H9 (cell line): ENCODE results near the gene FXYD1. TPM values are rescaled to one million over a fixed set of nuclear protein-coding genes. Genes with fewer than 3 reads are reported as not detected.

Experiments used
- DNase-seq: peaks from one replicate; pipeline ENCODE4 v3.0.0-alpha.2; 2017
- H2AFZ ChIP-seq: one replicate; pipeline ENCODE4 v1.6.1; 2013; ENCODE audit warnings: mild to moderate bottlenecking, low read length, control low read depth, moderate library complexity
- H2AK5ac ChIP-seq: 2 replicates; pipeline ENCODE4 v1.6.1; 2013; ENCODE audit warnings: low read length, control low read depth, mixed read lengths; ENCODE audit not compliant: insufficient read length
- H2BK120ac ChIP-seq: one replicate; pipeline ENCODE4 v1.6.1; 2013; ENCODE audit warnings: low read depth, mild to moderate bottlenecking, low read length, control low read depth, inconsistent platforms; ENCODE audit not compliant: poor library complexity, severe bottlenecking
- H2BK12ac ChIP-seq: 2 replicates; pipeline ENCODE4 v1.6.1; 2013; ENCODE audit warnings: low read length, control low read depth, mixed read lengths, low read depth; ENCODE audit not compliant: insufficient read length
- H2BK15ac ChIP-seq: 2 replicates; pipeline ENCODE4 v1.6.1; 2013; ENCODE audit warnings: low read depth, low read length, control low read depth
- H2BK20ac ChIP-seq: one replicate; pipeline ENCODE4 v1.6.1; 2013; ENCODE audit warnings: low read depth, mild to moderate bottlenecking, low read length, control low read depth, inconsistent platforms; ENCODE audit not compliant: poor library complexity, severe bottlenecking
- H2BK5ac ChIP-seq: 2 replicates; pipeline ENCODE4 v1.6.1; 2013; ENCODE audit warnings: low read length, control low read depth, mixed read lengths; ENCODE audit not compliant: insufficient read length
- H3K14ac ChIP-seq: 2 replicates; pipeline ENCODE4 v1.6.1; 2013; ENCODE audit warnings: low read length, control low read depth; ENCODE audit not compliant: insufficient read depth
- H3K18ac ChIP-seq: 2 replicates; pipeline ENCODE4 v1.6.1; 2013; ENCODE audit warnings: low read depth, mild to moderate bottlenecking, mixed read lengths, low read length, control low read depth; ENCODE audit not compliant: insufficient read length
- H3K23ac ChIP-seq: 2 replicates; pipeline ENCODE4 v1.6.1; 2013; ENCODE audit warnings: low read length, control low read depth, mixed read lengths, low read depth; ENCODE audit not compliant: insufficient read length
- H3K23me2 ChIP-seq: 2 replicates; pipeline ENCODE4 v1.6.1; 2013; ENCODE audit warnings: low read depth, mild to moderate bottlenecking, mixed read lengths, low read length, control low read depth; ENCODE audit not compliant: insufficient read length, poor library complexity, severe bottlenecking
- H3K27ac ChIP-seq: 2 replicates; pipeline ENCODE4 v1.5.1; 2013; ENCODE audit warnings: low read length, control low read depth, mixed read lengths, low read depth; ENCODE audit not compliant: insufficient read length
- H3K27me3 ChIP-seq: 2 replicates; pipeline ENCODE4 v1.6.1; 2013; ENCODE audit warnings: low read length, control low read depth, inconsistent platforms; ENCODE audit not compliant: insufficient read depth
- H3K4ac ChIP-seq: 2 replicates; pipeline ENCODE4 v1.6.1; 2013; ENCODE audit warnings: low read depth, mild to moderate bottlenecking, control low read depth, inconsistent platforms, low read length, moderate library complexity
- H3K4me1 ChIP-seq: 2 replicates; pipeline ENCODE4 v1.6.1; 2013; ENCODE audit warnings: low read length, control low read depth, inconsistent platforms; ENCODE audit not compliant: insufficient read depth
- H3K4me2 ChIP-seq: 2 replicates; pipeline ENCODE4 v1.6.1; 2013; ENCODE audit warnings: low read length, control low read depth, mixed read lengths; ENCODE audit not compliant: insufficient read length, insufficient read depth
- H3K56ac ChIP-seq: 2 replicates; pipeline ENCODE4 v1.6.1; 2013; ENCODE audit warnings: low read depth, mild to moderate bottlenecking, mixed read lengths, low read length, control low read depth; ENCODE audit not compliant: insufficient read length
- H3K79me1 ChIP-seq: 2 replicates; pipeline ENCODE4 v1.6.1; 2013; ENCODE audit warnings: low read depth, mild to moderate bottlenecking, moderate library complexity, low read length, control low read depth, inconsistent platforms; ENCODE audit not compliant: insufficient read depth, poor library complexity, severe bottlenecking
- H3K79me2 ChIP-seq: 2 replicates; pipeline ENCODE4 v1.6.1; 2013; ENCODE audit warnings: low read length, control low read depth, inconsistent platforms; ENCODE audit not compliant: insufficient read depth
- H3K9ac ChIP-seq: 2 replicates; pipeline ENCODE4 v1.6.1; 2013; ENCODE audit warnings: low read length, control low read depth, mixed read lengths; ENCODE audit not compliant: insufficient read length; ENCODE audit errors: extremely low read depth
- H3K9me3 ChIP-seq: one replicate; pipeline ENCODE4 v1.6.1; 2013; ENCODE audit warnings: low read depth, low read length, inconsistent platforms; ENCODE audit not compliant: control insufficient read depth
- H3T11ph ChIP-seq: one replicate; pipeline ENCODE4 v1.6.1; 2013; ENCODE audit warnings: mild to moderate bottlenecking, low read length, control low read depth, inconsistent platforms
- H4K20me1 ChIP-seq: one replicate; pipeline ENCODE4 v1.6.1; 2013; ENCODE audit not compliant: control insufficient read depth, insufficient read length, insufficient read depth
- H4K5ac ChIP-seq: 2 replicates; pipeline ENCODE4 v1.6.1; 2013; ENCODE audit warnings: low read depth, mild to moderate bottlenecking, mixed read lengths, low read length, control low read depth; ENCODE audit not compliant: insufficient read length
- H4K8ac ChIP-seq: replicated peaks from 2 replicates; pipeline ENCODE4 v1.6.1; 2013; ENCODE audit warnings: low read length, control low read depth, mixed read lengths, low read depth; ENCODE audit not compliant: insufficient read length
- H4K91ac ChIP-seq: 2 replicates; pipeline ENCODE4 v1.6.1; 2013; ENCODE audit warnings: low read depth, mild to moderate bottlenecking, moderate library complexity, mixed read lengths, low read length, control low read depth; ENCODE audit not compliant: insufficient read length
- H3K27ac Mint-ChIP-seq, 3 experiments: 2 replicates in 2 of 3; 3 replicates in 1 of 3; pipeline ENCODE4 v1.8.0; 2020 to 2021; ENCODE audit warnings: mixed read lengths in 3 of 3, mild to moderate bottlenecking in 1 of 3, moderate library complexity in 1 of 3
- H3K27me3 Mint-ChIP-seq: 2 replicates; pipeline ENCODE4 v1.8.0; 2021; ENCODE audit warnings: low read depth, mild to moderate bottlenecking, moderate library complexity, mixed read lengths
- H3K36me3 Mint-ChIP-seq, 3 experiments: 2 replicates in 2 of 3; 3 replicates in 1 of 3; pipeline ENCODE4 v1.8.0; 2020 to 2021; ENCODE audit warnings: low read depth in 3 of 3, mixed read lengths in 3 of 3; ENCODE audit not compliant: insufficient read depth in 1 of 3
- H3K4me1 Mint-ChIP-seq, 2 experiments: 2 replicates each; pipeline ENCODE4 v1.8.0; 2020; ENCODE audit warnings: mixed read lengths in 2 of 2
- H3K4me3 Mint-ChIP-seq, 2 experiments: 2 replicates in 1 of 2; 3 replicates in 1 of 2; pipeline ENCODE4 v1.8.0; 2020 to 2021; ENCODE audit warnings: mild to moderate bottlenecking in 2 of 2, mixed read lengths in 2 of 2, moderate library complexity in 1 of 2
- H3K9me3 Mint-ChIP-seq, 2 experiments: 2 replicates in 1 of 2; 3 replicates in 1 of 2; pipeline ENCODE4 v1.8.0; 2020; ENCODE audit warnings: mild to moderate bottlenecking in 2 of 2, mixed read lengths in 2 of 2, moderate library complexity in 1 of 2
- WGBS: extraction: QIAGEN DNeasy Blood & Tissue Kit; methylation state at CpG from one replicate; pipeline ENCODE4 v1.1.7; 2013; ENCODE audit warnings: missing lambda C conversion rate, low lambda C conversion rate, mixed read lengths; ENCODE audit not compliant: insufficient read length; ENCODE audit errors: extremely low coverage; 5-methylcytosine and 5-hydroxymethylcytosine counted together
- total RNA-seq: library from RNA; stranded (reverse); gene quantifications from 2 replicates; pipeline ENCODE4 v1.2.1, GENCODE V29; 2021
- TF ChIP-seq, protein P1 (sequence below): fragments of 200-600 bp; sonication (generic); conservative IDR thresholded peaks from 3 replicates; pipeline ENCODE4 v1.8.0; 2021; ENCODE audit warnings: antibody characterized with exemption, mild to moderate bottlenecking

FXYD1 gene
- total RNA-seq, 1 experiment from 2014 or later, result 7.7 TPM

DNA sequence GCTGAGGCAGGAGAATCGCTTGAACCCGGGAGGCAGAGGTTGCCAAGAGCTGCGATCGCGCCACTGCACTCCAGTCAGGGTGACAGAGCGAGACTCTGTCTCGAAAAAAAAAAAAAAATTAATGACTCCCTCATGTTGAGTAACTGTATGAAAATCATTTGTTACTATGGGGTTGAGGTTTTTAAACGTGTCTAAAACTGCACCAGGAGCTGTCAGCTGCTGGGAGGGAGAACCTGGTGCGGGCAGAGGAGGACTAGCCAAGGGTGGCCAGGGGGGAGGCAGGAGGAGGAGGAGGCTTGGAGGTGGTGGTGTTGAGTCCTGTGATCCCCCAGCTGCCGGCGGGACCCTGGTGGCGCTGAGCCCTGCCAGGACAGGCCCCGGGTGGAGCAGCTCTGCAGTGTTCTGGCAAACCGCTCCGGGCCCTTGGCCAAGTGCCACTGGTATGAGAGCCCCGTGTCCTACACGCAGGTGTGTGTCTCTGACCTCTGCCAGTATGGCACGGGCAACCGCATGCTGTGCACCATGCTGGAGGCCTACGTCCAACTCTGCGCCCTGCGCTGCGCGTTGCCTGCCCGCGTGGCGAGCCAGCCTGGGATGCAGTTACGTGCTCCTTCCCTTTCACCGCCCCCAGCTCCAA lies 40.1 kb upstream of the FXYD1 start:
- H3K4ac ChIP-seq, result no peak overlapping the region
- TF ChIP-seq, protein P1, sequence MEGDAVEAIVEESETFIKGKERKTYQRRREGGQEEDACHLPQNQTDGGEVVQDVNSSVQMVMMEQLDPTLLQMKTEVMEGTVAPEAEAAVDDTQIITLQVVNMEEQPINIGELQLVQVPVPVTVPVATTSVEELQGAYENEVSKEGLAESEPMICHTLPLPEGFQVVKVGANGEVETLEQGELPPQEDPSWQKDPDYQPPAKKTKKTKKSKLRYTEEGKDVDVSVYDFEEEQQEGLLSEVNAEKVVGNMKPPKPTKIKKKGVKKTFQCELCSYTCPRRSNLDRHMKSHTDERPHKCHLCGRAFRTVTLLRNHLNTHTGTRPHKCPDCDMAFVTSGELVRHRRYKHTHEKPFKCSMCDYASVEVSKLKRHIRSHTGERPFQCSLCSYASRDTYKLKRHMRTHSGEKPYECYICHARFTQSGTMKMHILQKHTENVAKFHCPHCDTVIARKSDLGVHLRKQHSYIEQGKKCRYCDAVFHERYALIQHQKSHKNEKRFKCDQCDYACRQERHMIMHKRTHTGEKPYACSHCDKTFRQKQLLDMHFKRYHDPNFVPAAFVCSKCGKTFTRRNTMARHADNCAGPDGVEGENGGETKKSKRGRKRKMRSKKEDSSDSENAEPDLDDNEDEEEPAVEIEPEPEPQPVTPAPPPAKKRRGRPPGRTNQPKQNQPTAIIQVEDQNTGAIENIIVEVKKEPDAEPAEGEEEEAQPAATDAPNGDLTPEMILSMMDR, result no peak
- H3T11ph ChIP-seq, result no peak overlapping the region
- Mint-ChIP-seq H3K4me1 (peaks cover 13% of the 10 kb centered on the region in 2 experiments), H3K4me3 (no peak overlapping the region), H3K27ac (no peak overlapping the region; a peak in 1 of 7 replicates), H3K27me3 (peaks cover 3% of the 10 kb centered on the region), H3K9me3 (no peaks in the 10 kb centered on the region), H3K36me3 (no peaks in the 10 kb centered on the region)
- no peaks in the 10 kb centered on the region for H3K9me3 ChIP-seq
- no peak overlapping the region; the same call in 1 of the 2 replicates for H3K14ac ChIP-seq
- H3K23me2 ChIP-seq, result no peaks in the 10 kb centered on the region
- no peak overlapping the region for H2AFZ ChIP-seq
- no peak overlapping the region for H2BK120ac ChIP-seq
- no peak overlapping the region for H3K23ac ChIP-seq
- no peak overlapping the region for H3K9ac ChIP-seq
- no CpG with 5 or more reads among the region's 29 CpGs for WGBS
- H2BK15ac ChIP-seq, result no peak overlapping the region
- H4K5ac ChIP-seq, result no peak overlapping the region
- H3K4me2 ChIP-seq, result no peak overlapping the region
- H4K20me1 ChIP-seq, result no peaks in the 10 kb centered on the region
- no peak overlapping the region for H4K8ac ChIP-seq
- H3K4me1 ChIP-seq, result no peaks in the 10 kb centered on the region
- H3K56ac ChIP-seq, result no peak overlapping the region
- H3K79me2 ChIP-seq, result no peaks in the 10 kb centered on the region
- no peak overlapping the region for H3K18ac ChIP-seq
- H2AK5ac ChIP-seq, result no peak overlapping the region
- no peaks in the 10 kb centered on the region for H3K79me1 ChIP-seq
- no peaks in the 10 kb centered on the region for H3K27me3 ChIP-seq
- H2BK20ac ChIP-seq, result no peak overlapping the region
- H4K91ac ChIP-seq, result no peak overlapping the region
- no peak overlapping the region for H2BK12ac ChIP-seq
- DNase-seq, result no peak
- H2BK5ac ChIP-seq, result no peak overlapping the region
- no peak overlapping the region for H3K27ac ChIP-seq
